Limb (tissue), 2 donors: Measurements from ENCODE around the gene GCAT.

ENCODE experiments used
- DNase-seq, 2 donors: peaks; one replicate each; pipeline ENCODE4 v3.0.0-alpha.2; 2016; ENCODE audit errors: extremely low spot score in 2 of 2

The GCAT gene

DNA sequence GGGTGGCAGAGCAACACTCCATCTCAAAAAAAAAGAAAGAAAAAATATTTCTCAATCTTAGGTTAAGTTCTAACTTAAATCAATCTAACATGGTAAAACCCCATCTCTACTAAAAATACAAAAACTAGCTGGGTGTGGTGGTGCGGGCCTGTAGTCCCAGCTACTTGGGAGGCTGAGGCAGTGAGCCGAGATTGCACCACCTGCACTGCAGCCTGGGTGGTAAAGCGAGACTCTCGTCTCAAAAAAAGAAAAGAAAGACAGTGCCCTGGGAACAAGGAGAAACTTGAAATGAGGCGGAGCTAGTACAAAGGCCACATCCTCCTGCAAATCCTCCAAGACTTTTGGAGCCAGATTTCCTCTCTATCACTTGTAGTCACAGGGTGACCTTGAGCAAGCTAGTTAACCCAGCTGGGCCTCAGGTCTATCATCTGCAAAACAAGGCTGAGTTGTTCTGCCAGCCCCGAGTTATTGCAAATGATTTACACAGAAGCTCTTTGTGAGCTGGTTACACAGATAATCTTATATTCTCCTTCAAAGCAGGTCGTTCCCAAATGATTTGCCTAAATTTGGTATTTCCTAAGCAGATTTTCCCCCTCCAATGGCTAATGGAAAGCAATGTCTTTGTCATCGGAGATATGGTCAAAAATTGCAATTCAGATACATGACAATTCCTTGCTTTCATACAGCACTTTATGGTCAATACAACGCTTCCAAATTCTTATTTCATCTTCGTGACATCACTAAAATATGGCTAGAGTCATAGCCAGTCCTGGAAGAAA, 34.5 kb downstream of the GCAT start:
- no peak for DNase-seq

DNA sequence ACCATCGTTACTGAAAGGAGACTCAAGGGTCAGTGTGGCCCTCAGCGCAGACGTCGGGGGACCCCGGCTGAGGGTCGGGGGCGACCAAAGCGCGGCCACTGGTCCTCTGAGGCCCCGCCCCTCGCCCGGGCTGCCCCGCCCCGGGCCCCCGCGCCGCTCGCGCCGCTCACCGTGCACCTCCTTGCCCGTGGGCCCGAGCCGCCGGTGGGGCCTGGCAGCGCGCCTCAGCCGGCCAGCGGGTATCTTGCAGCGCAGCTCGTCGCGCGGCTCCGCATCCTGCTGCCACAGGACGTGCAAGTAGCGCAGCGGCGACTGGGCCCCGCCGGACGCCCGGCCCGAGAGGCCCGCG, 36.0 kb downstream of the GCAT start:
- DNase-seq: no peak

DNA sequence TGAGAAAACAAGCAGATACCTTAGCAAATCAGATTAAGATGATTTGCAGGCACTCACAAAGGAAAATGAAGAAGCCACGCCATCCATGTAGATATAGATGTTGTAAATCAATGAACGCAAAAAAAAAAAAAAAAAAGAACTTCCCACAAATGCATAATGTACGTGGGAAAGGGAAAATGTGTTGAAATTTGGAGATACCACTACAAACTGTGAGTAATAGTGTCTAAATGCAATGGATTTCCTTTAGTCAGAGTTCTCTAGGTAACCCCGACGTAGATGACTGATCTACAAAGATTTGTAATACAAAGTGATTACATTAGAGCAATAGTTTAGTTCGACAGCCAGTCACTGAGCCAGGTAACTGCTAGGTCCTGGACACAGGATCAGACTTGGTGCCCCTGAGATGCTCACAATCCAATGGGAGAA, 37.2 kb downstream of the GCAT start:
- DNase-seq: no peak

DNA sequence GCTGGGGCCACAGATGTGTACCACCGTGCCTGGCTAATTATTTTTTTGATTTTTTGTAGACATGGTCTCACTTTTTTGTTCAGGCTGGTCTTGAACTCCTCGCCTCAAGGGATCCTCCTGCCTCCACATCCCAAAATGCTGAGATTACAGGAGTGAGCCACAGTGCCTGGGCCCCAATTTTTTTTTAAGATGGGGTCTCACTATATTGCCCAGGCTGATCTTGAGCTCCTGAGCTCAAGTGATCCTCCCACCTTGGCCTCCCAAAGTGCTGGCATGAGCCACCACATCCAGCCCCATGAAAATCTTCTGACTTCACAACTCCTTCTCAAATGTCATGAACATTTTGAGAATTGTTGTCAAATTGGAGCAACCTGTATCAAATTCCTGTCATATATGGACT, 38.7 kb downstream of the GCAT start:
- DNase-seq: no peak

DNA sequence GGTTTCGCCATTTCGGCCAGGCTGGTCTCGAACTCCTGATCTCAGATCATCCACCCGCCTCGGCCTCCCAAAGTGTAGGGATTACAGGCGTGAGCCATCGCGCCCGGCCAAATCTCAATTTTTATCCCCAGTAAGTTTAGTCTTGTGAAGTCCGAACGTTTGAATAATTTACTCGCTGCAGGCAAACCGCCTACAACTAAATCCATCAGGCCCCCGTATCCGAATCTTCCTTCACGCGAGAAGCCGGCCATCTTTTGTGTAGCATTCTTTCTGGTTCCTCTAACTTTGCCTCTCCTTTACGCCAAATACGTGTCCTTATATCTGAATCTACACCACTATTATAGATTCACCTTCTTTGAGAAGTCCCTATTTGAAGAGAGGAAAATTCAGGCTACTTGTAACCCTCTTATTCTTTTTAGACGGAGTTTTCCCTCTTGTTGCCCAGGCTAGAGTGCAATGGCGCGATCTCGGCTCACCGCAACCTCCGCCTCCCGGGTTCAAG, 40.9 kb downstream of the GCAT start:
- no peak for DNase-seq

DNA sequence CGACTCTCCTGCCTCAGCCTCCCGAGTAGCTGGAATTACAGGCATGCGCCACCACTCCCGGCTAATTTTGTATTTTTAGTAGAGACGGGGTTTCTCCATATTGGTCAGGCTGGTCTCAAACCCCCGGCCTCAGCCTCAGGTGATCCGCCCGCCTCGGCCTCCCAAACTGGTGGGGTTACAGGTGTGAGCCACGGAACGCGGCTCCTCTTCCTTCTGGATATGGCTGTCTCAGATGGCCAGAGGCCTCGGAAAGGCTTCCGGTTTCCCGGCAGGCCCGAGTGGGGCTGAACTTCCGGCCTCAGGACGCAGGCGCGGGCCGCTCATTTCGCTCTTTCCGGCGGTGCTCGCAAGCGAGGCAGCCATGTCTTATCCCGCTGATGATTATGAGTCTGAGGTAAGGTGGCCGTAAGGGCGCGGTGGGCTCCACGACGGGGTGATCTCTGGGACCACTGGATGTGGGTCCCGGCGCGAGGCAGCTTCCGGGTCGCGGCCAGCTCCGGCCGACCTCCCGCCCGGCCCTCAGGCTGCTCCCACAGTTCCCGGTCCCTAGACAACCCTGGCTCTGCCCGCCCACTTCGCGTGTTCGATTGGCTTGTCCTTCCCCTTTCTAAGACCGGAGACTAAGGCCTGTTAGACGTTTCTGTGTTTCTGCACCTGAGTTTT, 41.5 kb downstream of the GCAT start, which contains the start of gene EIF3L:
Gene EIF3L (plus strand): TSS at position 331 of the 663 bp plus-strand sequence. CDS start 31 bp downstream, at position 362.
- DNase-seq: peak; percentile 92

DNA sequence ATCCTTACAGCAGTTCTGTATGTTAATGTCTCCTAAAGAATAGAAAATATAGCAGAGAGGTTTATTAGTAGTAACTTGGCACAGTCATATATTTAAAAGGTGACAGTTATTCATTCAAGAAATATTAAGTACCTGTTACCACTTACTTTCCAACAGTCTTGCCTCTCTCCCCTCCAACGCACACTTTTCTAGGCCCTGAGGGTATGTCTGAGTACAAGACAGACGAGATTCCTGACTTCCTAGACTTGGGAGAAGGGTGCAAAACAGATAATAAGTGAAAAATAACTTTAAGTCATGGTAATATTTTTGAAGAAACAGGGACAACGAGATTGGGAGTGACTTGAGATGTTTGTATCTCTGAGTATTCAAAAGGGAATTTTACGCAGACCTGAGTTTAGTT, 43.1 kb downstream of the GCAT start:
- no peak for DNase-seq

DNA sequence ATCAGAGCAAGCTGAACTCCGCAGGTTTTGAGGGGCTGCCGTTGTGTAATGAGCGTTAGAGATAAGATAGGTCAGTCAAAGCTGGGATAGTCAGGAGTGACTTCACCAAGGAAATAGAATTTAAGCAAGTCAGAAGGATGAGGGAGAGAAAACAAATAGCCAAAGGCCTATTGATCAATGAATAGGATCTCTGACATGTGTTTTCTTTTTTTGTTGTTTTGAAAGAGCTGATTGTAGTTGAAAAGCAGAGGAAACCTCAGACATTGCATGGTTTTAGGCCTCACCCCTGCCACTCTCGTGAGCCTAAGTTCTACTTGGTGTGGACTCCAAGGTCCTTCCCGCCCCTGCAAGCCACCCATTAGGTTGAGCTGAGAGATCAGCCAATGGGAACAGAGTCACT, 44.7 kb downstream of the GCAT start:
- DNase-seq: no peak

DNA sequence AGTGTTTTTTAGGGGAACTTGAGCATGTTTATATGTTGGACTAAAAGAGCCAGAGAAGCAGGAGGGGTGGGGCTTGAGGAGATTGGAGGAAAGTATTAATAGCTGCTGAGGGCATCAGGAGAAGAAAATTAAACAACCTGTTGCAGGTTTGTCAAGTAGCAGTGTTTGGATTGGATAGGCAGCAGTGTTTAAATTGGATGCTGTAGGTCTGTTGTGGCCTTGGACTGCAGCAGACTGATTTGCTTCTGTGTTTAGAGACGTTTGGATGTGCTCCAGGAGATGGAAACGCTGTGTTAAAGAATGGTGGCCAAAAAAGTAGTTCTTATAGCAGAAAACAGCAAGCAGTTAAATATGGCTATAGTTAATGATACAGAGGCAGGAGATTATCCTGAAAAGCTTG, 47.2 kb downstream of the GCAT start:
- DNase-seq: no peak

DNA sequence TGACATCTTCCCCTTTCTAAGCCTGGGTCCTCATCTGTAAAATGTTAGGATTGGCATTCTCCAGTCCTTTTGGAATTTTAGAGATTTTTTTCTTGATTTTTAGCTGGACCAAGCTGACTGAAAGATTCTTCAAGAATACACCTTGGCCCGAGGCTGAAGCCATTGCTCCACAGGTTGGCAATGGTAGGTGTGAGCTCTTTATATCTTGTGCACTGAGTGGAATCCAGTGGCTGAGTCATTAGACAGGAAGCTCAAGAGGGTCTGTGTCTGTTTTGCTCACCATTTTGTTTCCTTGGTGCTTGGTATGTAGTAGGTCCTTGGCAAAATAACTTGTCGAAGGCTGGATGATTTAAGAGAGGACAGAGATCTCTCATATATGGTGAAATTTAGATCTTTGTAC, 47.7 kb downstream of the GCAT start:
- DNase-seq: no peak

DNA sequence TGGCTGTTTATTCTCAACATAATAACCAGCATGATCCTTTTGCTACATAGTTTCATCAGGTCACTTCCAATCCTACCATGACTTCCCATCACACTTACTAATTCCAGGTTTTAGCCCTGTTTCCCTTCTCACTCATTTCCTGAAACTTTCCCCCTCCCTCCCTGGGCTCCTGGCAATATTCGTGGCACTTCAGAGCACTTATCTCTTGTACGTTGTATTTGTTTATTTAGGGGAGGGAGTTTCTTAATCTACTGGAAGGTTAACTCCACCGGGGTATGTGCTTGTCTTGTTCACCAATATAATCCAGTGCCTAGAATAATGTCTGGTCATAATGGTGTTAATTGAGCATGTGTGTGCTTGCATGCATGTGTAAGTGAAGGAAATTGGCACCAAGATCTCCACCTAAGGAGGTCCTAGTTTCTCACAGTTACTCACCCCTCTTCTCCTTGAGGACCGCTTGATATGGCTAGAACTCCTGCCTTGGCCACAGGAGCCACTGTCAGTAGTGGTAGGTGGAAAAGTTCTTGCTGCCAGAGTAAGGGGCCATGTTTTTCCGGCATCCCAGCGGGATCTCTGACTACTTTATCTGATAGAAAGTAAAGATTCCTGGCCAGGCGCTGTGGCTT, 53.2 kb downstream of the GCAT start:
- DNase-seq: no peak

DNA sequence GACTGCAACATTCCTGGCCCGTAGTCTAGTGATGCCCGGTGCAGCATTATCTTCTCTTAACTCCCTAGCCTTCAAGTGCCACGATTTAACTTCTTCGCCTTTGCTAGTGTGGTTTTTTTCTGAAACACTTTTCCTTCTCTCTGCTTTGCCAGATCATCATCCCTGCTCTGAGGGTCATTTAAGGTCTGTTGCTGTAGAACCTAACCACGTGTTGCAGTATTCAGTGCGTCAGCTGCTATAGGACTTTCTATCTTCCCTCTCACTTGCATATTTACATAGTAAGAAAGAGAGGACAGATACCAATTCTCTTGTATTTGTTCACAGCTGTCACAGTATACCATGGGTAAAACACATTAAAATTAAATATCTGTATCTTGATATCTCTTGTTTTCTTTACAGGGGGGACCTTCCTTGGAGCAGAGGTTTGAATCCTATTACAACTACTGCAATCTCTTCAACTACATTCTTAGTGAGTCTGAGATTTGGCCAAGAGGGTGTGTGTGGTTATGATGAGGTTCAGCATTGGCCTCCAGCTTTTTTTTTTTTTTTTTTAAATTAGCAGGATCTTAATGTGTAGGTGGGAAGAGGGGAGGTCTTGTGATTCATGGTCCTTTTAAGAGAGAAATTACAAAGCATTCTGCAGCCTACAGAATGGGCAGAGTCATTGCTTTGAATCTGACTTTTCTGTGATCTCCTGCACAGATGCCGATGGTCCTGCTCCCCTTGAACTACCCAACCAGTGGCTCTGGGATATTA, 55.0 kb downstream of the GCAT start:
- no peak for DNase-seq

DNA sequence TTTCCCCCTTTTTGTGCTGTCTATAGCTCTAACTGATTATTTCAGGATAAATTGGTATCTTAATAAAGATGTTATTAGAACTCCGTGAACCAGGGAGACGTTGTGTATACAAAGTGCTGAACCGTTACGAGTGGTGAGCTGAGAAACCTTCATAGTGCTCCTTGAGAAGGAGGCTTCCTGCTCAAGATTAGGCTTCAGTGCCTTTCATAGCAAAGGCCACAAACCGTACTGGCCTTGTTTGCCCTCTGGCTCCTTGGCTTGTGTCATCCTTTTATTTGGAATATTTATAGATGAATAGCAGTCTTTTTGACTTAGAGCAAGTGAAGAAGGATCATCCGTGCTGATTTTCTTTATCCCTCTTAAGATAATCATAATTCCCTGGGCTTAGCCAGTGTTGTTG, 57.8 kb downstream of the GCAT start:
- DNase-seq: no peak
